ENCODE data around the gene RAP1A. TPM values are rescaled to one million over a fixed set of nuclear protein-coding genes. Genes with fewer than 3 reads are reported as not detected.

RAP1A gene
- total RNA-seq, 3 donors from 2014 or later, result 169 to 182 (median 171) TPM

DNA sequence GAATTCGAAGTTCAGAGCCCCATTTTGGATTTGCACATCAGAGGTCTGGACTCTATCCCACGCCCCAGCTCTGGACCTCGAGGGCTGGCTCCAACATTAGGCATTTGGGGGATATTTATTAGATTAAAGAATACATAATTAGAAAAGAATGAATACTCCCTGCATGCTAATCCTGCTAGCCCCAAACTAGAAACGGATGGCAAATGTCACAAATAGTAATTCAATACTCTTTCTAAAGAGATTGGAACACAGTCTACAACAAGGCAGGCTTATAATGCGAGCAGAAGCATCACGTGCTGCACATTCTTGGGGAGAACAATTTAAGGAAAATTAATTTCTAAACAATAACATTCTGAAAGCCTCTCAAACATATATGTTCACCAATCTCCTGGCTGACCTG is 27.7 kb upstream of the RAP1A start:
- Mint-ChIP-seq H3K36me3 (ENCODE audit: insufficient read depth) (no peaks in the 10 kb centered on the region), H3K27me3 (ENCODE audit: low read depth) (no peaks in the 10 kb centered on the region), H3K9me3 (no peaks in the 10 kb centered on the region), H3K4me1 (ENCODE audit: low read depth) (peaks cover 62% of the 10 kb centered on the region), H3K4me3 (no peak overlapping the region)
- DNase-seq (no peak), ATAC-seq (no peak)

GRCh38 chr1:111592389-111593361 is 26.9 kb upstream of the RAP1A start:
- no peaks in the 10 kb centered on the region for H3K36me3 Mint-ChIP-seq (ENCODE audit: insufficient read depth)
- no peaks in the 10 kb centered on the region for H3K27me3 Mint-ChIP-seq (ENCODE audit: low read depth)
- no peaks in the 10 kb centered on the region for H3K9me3 Mint-ChIP-seq
- ATAC-seq (peak; percentile 90 to 94), DNase-seq (peak; percentile 98)
- peak overlapping the region; percentile 61 for H3K4me3 Mint-ChIP-seq
- H3K4me1 Mint-ChIP-seq (ENCODE audit: low read depth), result peaks cover 69% of the 10 kb centered on the region

DNA sequence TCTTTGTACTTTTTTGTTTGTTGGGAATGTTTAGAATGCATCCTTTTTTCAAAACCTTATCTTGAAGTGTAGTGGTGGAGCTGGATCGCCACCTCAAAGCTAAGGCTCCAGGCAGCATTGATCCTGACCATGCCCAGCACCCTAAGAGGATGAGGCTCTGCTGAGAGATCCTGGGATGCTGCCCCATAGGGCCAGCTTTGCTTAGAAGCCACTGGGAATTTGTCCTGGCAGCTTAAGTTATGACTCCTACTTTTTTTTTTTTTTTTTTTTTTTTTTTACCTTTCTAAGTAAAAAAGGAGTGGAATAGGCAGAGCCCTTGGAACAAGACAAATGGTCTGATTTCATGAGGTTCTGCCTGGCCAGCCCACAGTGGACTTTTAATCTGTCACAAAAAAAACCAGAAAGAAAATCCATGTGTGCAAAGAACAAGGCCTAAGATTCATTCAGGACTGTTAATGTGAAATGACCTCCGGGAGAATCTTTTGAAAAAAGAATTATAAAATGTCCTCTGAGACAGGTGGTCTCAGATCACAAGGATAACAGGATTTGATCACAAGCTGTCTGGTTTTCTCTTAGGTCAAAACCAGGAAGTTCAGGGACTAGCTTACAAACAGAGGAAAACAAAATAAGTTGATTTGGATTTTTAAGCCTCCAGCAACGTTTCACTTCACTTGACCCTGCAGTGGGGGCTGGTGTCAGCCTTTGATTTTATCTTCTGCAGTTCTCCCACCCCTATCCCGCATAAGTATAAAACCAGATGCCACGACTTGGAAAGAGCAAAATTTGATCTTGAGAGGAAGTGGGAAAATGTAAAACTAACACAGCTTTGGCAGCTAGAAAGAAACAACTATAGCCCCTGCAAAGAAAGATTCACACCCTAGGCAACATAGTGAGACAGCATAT is 25.9 kb upstream of the RAP1A start:
- peaks cover 79% of the 10 kb centered on the region for H3K4me1 Mint-ChIP-seq (ENCODE audit: low read depth)
- no peak for DNase-seq
- no peak for ATAC-seq
- H3K9me3 Mint-ChIP-seq, result no peaks in the 10 kb centered on the region
- H3K27me3 Mint-ChIP-seq (ENCODE audit: low read depth), result no peaks in the 10 kb centered on the region
- peak overlapping the region; percentile 61 for H3K4me3 Mint-ChIP-seq
- H3K36me3 Mint-ChIP-seq (ENCODE audit: insufficient read depth), result no peaks in the 10 kb centered on the region

GRCh38 chr1:111594306-111594693 is 25.3 kb upstream of the RAP1A start:
- ATAC-seq (no peak), DNase-seq (no peak)
- peak overlapping the region; percentile 47 for H3K4me3 Mint-ChIP-seq
- no peaks in the 10 kb centered on the region for H3K9me3 Mint-ChIP-seq
- peaks cover 84% of the 10 kb centered on the region for H3K4me1 Mint-ChIP-seq (ENCODE audit: low read depth)
- no peaks in the 10 kb centered on the region for H3K36me3 Mint-ChIP-seq (ENCODE audit: insufficient read depth)
- no peaks in the 10 kb centered on the region for H3K27me3 Mint-ChIP-seq (ENCODE audit: low read depth)

- no peaks in the 10 kb centered on the region for H3K36me3 Mint-ChIP-seq (ENCODE audit: insufficient read depth)
Observed at GRCh38 chr1:111595807-111596206, 23.8 kb upstream of the RAP1A start.

DNA sequence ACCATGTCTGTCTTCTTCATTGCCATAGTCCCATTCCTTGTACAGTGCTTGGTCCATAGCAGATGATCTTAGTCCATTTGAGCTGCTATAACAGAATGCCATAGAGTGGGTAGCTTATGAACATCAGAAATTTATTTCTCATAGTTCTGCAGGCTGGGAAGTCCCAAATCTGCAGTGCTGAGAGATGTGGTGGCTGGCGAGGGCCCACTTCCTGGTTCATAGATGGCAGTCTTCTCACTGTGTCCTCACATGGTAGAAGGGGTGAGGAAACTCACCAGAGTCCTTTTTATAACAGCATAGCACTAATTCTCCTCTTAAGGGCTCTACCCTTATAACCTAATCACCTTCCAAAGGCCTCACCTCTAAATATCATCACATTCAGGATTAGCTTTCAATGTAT is 23.1 kb upstream of the RAP1A start:
- Mint-ChIP-seq H3K36me3 (ENCODE audit: insufficient read depth) (no peaks in the 10 kb centered on the region), H3K4me3 (peak overlapping the region; percentile 16), H3K4me1 (ENCODE audit: low read depth) (peaks cover 98% of the 10 kb centered on the region), H3K9me3 (no peaks in the 10 kb centered on the region), H3K27me3 (ENCODE audit: low read depth) (no peaks in the 10 kb centered on the region)
- DNase-seq, result peak; percentile 59
- ATAC-seq, result peak; percentile 15 to 17

More at GRCh38 chr1:111595807-111596206, 23.8 kb upstream of the RAP1A start:
- DNase-seq, result no peak
- H3K27me3 Mint-ChIP-seq (ENCODE audit: low read depth), result no peaks in the 10 kb centered on the region
- peaks cover 98% of the 10 kb centered on the region for H3K4me1 Mint-ChIP-seq (ENCODE audit: low read depth)
- no peak for ATAC-seq
- no peak overlapping the region for H3K4me3 Mint-ChIP-seq
- no peaks in the 10 kb centered on the region for H3K9me3 Mint-ChIP-seq

DNA sequence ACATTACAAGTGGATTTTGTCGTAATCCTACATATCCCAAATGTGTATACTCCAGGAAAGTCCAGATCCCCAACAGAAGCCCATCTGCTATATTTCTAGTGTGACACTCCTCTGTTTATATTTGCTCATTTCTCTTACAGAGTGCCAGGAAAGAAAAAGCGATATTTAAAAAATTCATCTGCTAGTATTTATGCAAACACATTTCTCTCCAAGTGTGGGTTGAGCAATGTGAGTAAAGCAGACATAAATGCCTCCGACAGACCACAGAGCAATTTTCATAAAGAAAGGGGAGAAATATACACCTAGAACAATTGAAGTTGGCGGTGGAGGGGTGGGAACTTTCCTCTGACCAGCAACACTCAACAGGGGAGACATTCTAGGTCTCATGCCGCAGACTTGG is 22.2 kb upstream of the RAP1A start:
- no peak for ATAC-seq
- Mint-ChIP-seq H3K36me3 (ENCODE audit: insufficient read depth) (no peaks in the 10 kb centered on the region), H3K4me3 (no peak overlapping the region), H3K4me1 (ENCODE audit: low read depth) (peaks cover 98% of the 10 kb centered on the region), H3K9me3 (no peaks in the 10 kb centered on the region), H3K27me3 (ENCODE audit: low read depth) (no peaks in the 10 kb centered on the region)
- no peak for DNase-seq

DNA sequence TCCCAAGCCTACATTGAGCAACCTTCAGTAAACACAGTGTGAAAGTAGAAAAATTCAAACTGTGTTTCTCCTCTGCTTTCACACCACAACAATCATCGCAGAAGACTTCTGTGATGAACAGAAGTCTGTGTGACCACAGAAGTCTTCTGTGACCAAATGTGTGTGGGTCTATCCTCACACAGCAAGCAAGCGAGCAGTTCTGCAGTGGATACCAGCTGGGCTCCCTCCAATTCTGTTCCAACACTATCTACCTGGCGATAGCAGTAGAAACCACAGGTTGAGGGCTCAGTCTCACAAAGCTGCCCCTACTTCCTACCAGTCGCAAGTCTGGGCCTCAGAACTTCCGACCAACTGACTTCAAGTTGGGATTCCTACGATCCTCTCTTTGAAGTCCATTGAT is 21.0 kb upstream of the RAP1A start:
- H3K9me3 Mint-ChIP-seq, result peaks cover 3% of the 10 kb centered on the region
- no peaks in the 10 kb centered on the region for H3K27me3 Mint-ChIP-seq (ENCODE audit: low read depth)
- H3K4me3 Mint-ChIP-seq, result peak overlapping the region; percentile 7
- no peaks in the 10 kb centered on the region for H3K36me3 Mint-ChIP-seq (ENCODE audit: insufficient read depth)
- no peak for DNase-seq
- ATAC-seq, result peak; percentile 47 to 48
- H3K4me1 Mint-ChIP-seq (ENCODE audit: low read depth), result peaks cover 98% of the 10 kb centered on the region

- peak overlapping the region; percentile 37 for H3K4me3 Mint-ChIP-seq
- DNase-seq, result no peak
Observed at GRCh38 chr1:111599781-111600693, 19.6 kb upstream of the RAP1A start.

GRCh38 chr1:111600886-111601386 is 18.7 kb upstream of the RAP1A start:
- Mint-ChIP-seq H3K36me3 (ENCODE audit: insufficient read depth) (no peaks in the 10 kb centered on the region), H3K4me3 (peak overlapping the region; percentile 62), H3K4me1 (ENCODE audit: low read depth) (peaks cover 98% of the 10 kb centered on the region), H3K27me3 (ENCODE audit: low read depth) (no peaks in the 10 kb centered on the region), H3K9me3 (peaks cover 3% of the 10 kb centered on the region)
- ATAC-seq (peak; percentile 51 to 52), DNase-seq (no peak)

More at GRCh38 chr1:111599781-111600693, 19.6 kb upstream of the RAP1A start:
- no peaks in the 10 kb centered on the region for H3K27me3 Mint-ChIP-seq (ENCODE audit: low read depth)
- H3K36me3 Mint-ChIP-seq (ENCODE audit: insufficient read depth), result no peaks in the 10 kb centered on the region
- H3K4me1 Mint-ChIP-seq (ENCODE audit: low read depth), result peaks cover 98% of the 10 kb centered on the region
- ATAC-seq, result no peak
- H3K9me3 Mint-ChIP-seq, result peaks cover 3% of the 10 kb centered on the region

DNA sequence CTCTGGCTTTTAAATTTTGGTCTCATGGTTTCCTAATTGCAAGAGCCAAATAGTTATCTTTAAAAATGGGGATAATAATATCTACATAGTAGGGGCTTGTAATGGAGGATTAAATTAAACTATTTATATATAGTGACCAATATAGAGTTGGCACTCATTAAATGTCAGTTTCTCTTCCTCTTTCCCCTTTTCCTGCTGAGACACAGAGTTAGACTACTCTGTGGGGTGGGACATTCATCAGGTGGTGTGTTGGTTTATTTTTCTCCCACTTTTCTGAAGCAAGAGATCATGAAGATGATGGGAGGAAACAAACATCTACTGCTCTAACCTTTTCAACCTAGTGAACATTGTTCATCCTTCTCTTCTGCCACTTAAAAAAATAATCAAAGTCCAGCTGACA is 17.3 kb upstream of the RAP1A start:
- Mint-ChIP-seq H3K27me3 (ENCODE audit: low read depth) (no peaks in the 10 kb centered on the region), H3K4me3 (peak overlapping the region; percentile 10), H3K9me3 (peaks cover 3% of the 10 kb centered on the region), H3K4me1 (ENCODE audit: low read depth) (peaks cover 92% of the 10 kb centered on the region), H3K36me3 (ENCODE audit: insufficient read depth) (no peaks in the 10 kb centered on the region)
- ATAC-seq (no peak), DNase-seq (no peak)

- DNase-seq, result peak; percentile 23
Observed at GRCh38 chr1:111602974-111603373, 16.6 kb upstream of the RAP1A start.

DNA sequence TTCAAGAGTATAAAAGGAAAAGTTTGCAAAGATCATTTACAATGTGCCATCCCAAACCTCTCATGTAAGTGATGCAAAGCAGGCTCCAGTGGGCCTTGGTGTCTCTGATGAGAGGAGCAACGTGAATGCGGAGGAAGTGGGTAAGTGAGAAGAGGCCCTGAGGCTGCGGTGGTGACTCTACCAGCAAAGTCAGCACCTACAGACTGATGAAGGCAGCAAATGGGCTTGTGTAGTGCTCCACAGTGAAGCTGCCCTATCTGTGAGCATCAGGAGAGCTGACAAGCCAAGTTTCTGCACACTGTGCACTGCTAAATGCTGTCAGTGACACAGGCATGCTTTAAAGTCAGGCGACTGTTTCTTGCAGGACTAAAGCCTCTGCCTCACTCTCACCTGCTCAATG is 15.6 kb upstream of the RAP1A start:
- peaks cover 75% of the 10 kb centered on the region for H3K4me1 Mint-ChIP-seq (ENCODE audit: low read depth)
- no peaks in the 10 kb centered on the region for H3K36me3 Mint-ChIP-seq (ENCODE audit: insufficient read depth)
- no peaks in the 10 kb centered on the region for H3K27me3 Mint-ChIP-seq (ENCODE audit: low read depth)
- ATAC-seq (peak; percentile 85 to 87), DNase-seq (peak; percentile 66)
- H3K9me3 Mint-ChIP-seq, result peaks cover 3% of the 10 kb centered on the region
- peak overlapping the region; percentile 50 for H3K4me3 Mint-ChIP-seq

More at GRCh38 chr1:111602974-111603373, 16.6 kb upstream of the RAP1A start:
- H3K4me1 Mint-ChIP-seq (ENCODE audit: low read depth), result peaks cover 85% of the 10 kb centered on the region
- H3K36me3 Mint-ChIP-seq (ENCODE audit: insufficient read depth), result no peaks in the 10 kb centered on the region
- H3K27me3 Mint-ChIP-seq (ENCODE audit: low read depth), result no peaks in the 10 kb centered on the region
- H3K9me3 Mint-ChIP-seq, result peaks cover 3% of the 10 kb centered on the region
- ATAC-seq, result peak; percentile 15 to 26
- H3K4me3 Mint-ChIP-seq, result peak overlapping the region; percentile 10
